ENCODE results near the gene UAP1L1.

GRCh38 chr9:137030006-137030405, 47.3 kb upstream of the UAP1L1 start:
- TF ChIP-seq CTCF (IDR thresholded peaks at IDR 0.05) (no peak), POLR2A (IDR thresholded peaks at IDR 0.05) (no peak)

Data from suprapubic skin (tissue), 3 donors.